DMS114 treated with DMSO at 0.1 percent for 48 hours (cell line): ENCODE results near the gene CASP14.
"Not testable (repeated sequence)": the region's sequence is repeated elsewhere in the genome, so short reads cannot be mapped to it uniquely, and the experiment has no call there.

ENCODE experiments used
- DNase-seq: peaks from one replicate; lab custom pipeline; 2025; ENCODE audit not compliant: unreplicated experiment; lab: John Stamatoyannopoulos, UW

CASP14 gene

GRCh38 chr19:15048885-15049541 lies at the start of gene CASP14:
TSS of gene CASP14 (plus strand) at chr19:15049480. CDS start at chr19:15052252, 2,772 bp downstream.
- no peak for DNase-seq

GRCh38 chr19:15008308-15008707 lies 41.0 kb upstream of the CASP14 start:
- DNase-seq, result no peak

- no peak for DNase-seq
These were observed 38.6 kb upstream of the CASP14 start for GRCh38 chr19:15010501-15011300.

GRCh38 chr19:15014579-15014978 lies 34.7 kb upstream of the CASP14 start:
- DNase-seq, result no peak

- DNase-seq, result no peak
These were observed 33.2 kb upstream of the CASP14 start for GRCh38 chr19:15015946-15016542.

GRCh38 chr19:15018836-15019235 lies 30.4 kb upstream of the CASP14 start:
- DNase-seq, result not testable (repeated sequence)

- no peak for DNase-seq
These were observed 27.8 kb upstream of the CASP14 start for GRCh38 chr19:15021286-15022007.

- DNase-seq, result no peak
These were observed 26.5 kb upstream of the CASP14 start for GRCh38 chr19:15022752-15023151.

GRCh38 chr19:15025217-15025616 lies 24.1 kb upstream of the CASP14 start:
- DNase-seq, result no peak

- DNase-seq, result no peak
These were observed 20.8 kb upstream of the CASP14 start for GRCh38 chr19:15028490-15028889.

GRCh38 chr19:15031675-15032074 lies 17.6 kb upstream of the CASP14 start:
- no peak for DNase-seq

GRCh38 chr19:15035795-15036311 lies 13.4 kb upstream of the CASP14 start:
- DNase-seq, result no peak

- DNase-seq, result no peak
These were observed 11.7 kb upstream of the CASP14 start for GRCh38 chr19:15037586-15037985.

GRCh38 chr19:15038294-15038693 lies 11.0 kb upstream of the CASP14 start:
- no peak for DNase-seq

GRCh38 chr19:15042003-15042402 lies 7.3 kb upstream of the CASP14 start:
- DNase-seq, result no peak

- DNase-seq, result no peak
These were observed 6.5 kb upstream of the CASP14 start for GRCh38 chr19:15042826-15043225.

GRCh38 chr19:15045506-15045905 lies 3.8 kb upstream of the CASP14 start:
- DNase-seq, result no peak

- no peak for DNase-seq
These were observed 1.6 kb upstream of the CASP14 start for GRCh38 chr19:15047680-15048079.

- DNase-seq, result no peak
These were observed 1.2 kb upstream of the CASP14 start for GRCh38 chr19:15048128-15048527.

- no peak for DNase-seq
These were observed 1.4 kb downstream of the CASP14 start for GRCh38 chr19:15050639-15051038.

GRCh38 chr19:15062036-15062435 lies 12.8 kb downstream of the CASP14 start:
- DNase-seq, result no peak
